Measurements from ENCODE around the gene UBLCP1. TPM values are rescaled to one million over a fixed set of nuclear protein-coding genes. Genes with fewer than 3 reads are reported as not detected.

The UBLCP1 gene, protein sequence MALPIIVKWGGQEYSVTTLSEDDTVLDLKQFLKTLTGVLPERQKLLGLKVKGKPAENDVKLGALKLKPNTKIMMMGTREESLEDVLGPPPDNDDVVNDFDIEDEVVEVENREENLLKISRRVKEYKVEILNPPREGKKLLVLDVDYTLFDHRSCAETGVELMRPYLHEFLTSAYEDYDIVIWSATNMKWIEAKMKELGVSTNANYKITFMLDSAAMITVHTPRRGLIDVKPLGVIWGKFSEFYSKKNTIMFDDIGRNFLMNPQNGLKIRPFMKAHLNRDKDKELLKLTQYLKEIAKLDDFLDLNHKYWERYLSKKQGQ
- polyA plus RNA-seq (2013) = 28.4 TPM

DNA sequence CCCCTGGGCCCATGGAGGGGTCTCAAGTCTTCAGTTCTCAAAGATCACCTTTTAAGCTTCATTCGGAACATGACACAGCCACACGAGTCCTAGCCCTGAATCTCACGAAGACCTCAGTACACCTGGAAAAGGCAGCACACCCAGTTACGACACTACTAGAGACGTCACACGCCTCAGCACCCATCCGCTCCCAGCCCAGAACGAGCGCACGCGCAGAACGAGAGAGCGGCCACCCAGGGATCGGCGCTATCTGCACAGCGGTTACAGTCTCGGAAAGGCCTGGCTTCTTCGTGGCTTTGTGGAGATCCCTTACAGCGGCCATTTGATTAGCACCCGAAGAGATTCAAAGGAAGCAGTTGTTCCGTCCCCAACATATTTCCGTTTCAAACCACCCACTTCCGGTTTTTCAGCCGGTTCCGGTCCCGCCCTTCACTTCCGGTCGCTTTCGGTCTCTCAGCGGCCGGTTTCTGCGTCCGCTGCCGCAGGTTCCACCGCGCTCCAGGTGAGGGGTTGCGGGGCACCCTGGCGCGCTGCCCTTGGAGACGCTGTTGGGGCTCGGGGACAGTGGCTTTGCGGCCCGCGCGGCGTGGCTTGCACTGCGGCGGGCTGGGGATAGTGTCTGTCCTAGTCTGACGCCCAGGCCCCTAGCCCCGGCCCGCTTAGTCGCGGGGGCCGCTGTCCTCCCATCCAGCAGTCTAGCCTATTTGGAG, at the start of gene UBLCP1:
UBLCP1 (plus strand) TSS at position 432 of the 710 bp plus-strand sequence. CDS start 5,626 bp downstream, outside the sequence.
- CTCF ChIA-PET = interaction anchor here (1.5 kb wide), 1 partner anchor 55 kb away, joined by 5 read pairs; no protein-coding TSS in a partner anchor
- peak; percentile 78 to 88 (median 83) for DNase-seq
- Histone ChIP-seq H3K4me3 (ENCODE audit: control insufficient read depth in 1 of 7, extremely low read depth in 1 of 7, insufficient read depth in 4 of 7, low read depth in 2 of 7, low read length in 6 of 7) (peak within 1 kb of the TSS; percentile 61 to 95 (median 91)), H3K27me3 (replicated peaks in 2 of 5; ENCODE audit: control insufficient read depth in 4 of 5, insufficient read depth in 5 of 5, low read length in 4 of 5) (no peaks in the 10 kb centered on the region), H3K9me3 (ENCODE audit: control extremely low read depth in 1 of 5, control insufficient read depth in 4 of 5, insufficient read depth in 2 of 5, low read depth in 1 of 5, low read length in 4 of 5) (peaks cover 0 to 11% (median 5%) of the 10 kb centered on the region in 5 experiments), H3K4me1 (ENCODE audit: control extremely low read depth in 1 of 4, control insufficient read depth in 4 of 4, insufficient read depth in 4 of 4, low read length in 3 of 4) (peaks cover 8 to 23% (median 17%) of the 10 kb centered on the region in 4 experiments), H3K36me3 (ENCODE audit: control insufficient read depth in 4 of 4, insufficient read depth in 4 of 4, low read length in 3 of 4) (peaks cover 0 to 4% (median 0%) of the 10 kb centered on the region in 4 experiments), H3K27ac (ENCODE audit: insufficient read depth in 1 of 2, low read depth in 1 of 2, low read length in 2 of 2, poor library complexity in 1 of 2, severe bottlenecking in 2 of 2) (peak within 1 kb of the TSS in 1 of 2 experiments; percentile 83)
- WGBS (ENCODE audit: insufficient coverage) = under 1% methylated on average over 53 of the region's 54 CpGs
- POLR2A ChIA-PET = no interaction called here

DNA sequence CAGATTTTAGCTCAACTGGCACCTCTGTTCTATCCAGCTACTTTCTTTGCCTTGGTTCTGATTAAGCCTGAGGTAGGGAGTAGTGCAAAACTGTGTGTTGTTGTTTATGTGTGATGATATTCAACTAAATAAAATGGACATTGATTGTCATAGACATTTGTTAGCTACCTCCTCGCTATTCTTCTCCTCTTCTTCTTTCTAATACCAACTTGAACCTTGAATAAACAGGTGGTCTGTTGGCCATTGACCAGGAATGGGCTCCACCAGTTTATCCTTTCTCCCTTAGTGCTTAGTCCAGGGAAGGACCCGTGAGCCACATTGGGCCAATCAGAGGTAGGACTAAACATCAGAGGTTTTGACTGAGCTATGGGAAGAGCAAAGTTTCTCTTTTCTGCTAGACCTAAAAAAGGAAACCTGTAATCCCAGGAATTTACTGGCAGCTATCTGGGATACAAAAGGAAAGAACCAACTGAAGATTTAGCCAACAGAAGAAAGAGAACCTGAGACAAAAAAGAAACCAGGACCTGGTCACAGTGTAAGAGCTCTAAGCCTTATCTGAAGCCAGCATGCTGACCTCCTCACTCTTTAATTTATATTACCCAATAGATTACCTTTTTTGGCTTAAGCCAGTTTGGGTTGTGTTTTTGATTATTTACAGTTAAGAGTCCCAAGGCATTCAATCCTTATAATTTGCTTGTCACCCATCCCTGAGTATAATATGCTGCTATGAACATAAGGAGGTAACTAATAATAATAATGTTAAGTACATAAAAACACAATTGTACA, 48.4 kb upstream of the UBLCP1 start:
- 100% methylated on average over 2 of the region's 2 CpGs for WGBS (ENCODE audit: insufficient coverage)
- Histone ChIP-seq H3K9me3 (ENCODE audit: control extremely low read depth in 1 of 5, control insufficient read depth in 4 of 5, insufficient read depth in 2 of 5, low read depth in 1 of 5, low read length in 4 of 5) (no peaks in the 10 kb centered on the region), H3K4me1 (ENCODE audit: control extremely low read depth in 1 of 4, control insufficient read depth in 4 of 4, insufficient read depth in 4 of 4, low read length in 3 of 4) (peaks cover 12 to 32% (median 17%) of the 10 kb centered on the region in 4 experiments), H3K27me3 (replicated peaks in 2 of 5; ENCODE audit: control insufficient read depth in 4 of 5, insufficient read depth in 5 of 5, low read length in 4 of 5) (no peaks in the 10 kb centered on the region), H3K4me3 (ENCODE audit: control insufficient read depth in 1 of 7, extremely low read depth in 1 of 7, insufficient read depth in 4 of 7, low read depth in 2 of 7, low read length in 6 of 7) (no peak overlapping the region), H3K27ac (ENCODE audit: insufficient read depth in 1 of 2, low read depth in 1 of 2, low read length in 2 of 2, poor library complexity in 1 of 2, severe bottlenecking in 2 of 2) (no peak overlapping the region), H3K36me3 (ENCODE audit: control insufficient read depth in 4 of 4, insufficient read depth in 4 of 4, low read length in 3 of 4) (no peaks in the 10 kb centered on the region)
- POLR2A ChIA-PET = no interaction called here
- DNase-seq = no peak
- CTCF ChIA-PET = interaction anchor here (0.9 to 2.8 kb wide), 3 partner anchors 9 to 58 kb away, joined by 3 to 7 read pairs (median 7); no protein-coding TSS in a partner anchor

DNA sequence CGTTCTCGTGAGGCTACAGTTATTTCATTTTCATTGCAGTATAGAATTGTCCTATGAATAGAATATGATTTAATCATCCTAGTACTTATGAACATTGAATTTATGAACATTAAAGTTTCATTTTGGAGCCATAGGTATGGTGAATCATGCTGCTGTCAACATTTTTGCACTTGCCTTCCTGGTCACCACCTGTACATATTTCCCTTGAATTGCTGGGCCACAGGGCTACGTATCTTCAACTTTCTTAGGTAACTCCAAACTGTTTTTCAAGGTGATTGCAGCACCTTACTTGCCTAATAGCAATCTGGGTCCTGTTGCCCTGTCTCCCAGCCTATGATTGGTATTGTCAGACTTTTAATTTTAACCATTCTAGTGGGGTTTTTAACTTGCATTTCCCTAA, 47.2 kb upstream of the UBLCP1 start:
- CTCF ChIA-PET = interaction anchor here (0.6 to 1.3 kb wide), 3 partner anchors 8 to 38 kb away, joined by 3 to 4 read pairs (median 3); no protein-coding TSS in a partner anchor
- Histone ChIP-seq H3K9me3 (ENCODE audit: control extremely low read depth in 1 of 5, control insufficient read depth in 4 of 5, insufficient read depth in 2 of 5, low read depth in 1 of 5, low read length in 4 of 5) (no peaks in the 10 kb centered on the region), H3K27me3 (replicated peaks in 2 of 5; ENCODE audit: control insufficient read depth in 4 of 5, insufficient read depth in 5 of 5, low read length in 4 of 5) (no peaks in the 10 kb centered on the region), H3K27ac (ENCODE audit: insufficient read depth in 1 of 2, low read depth in 1 of 2, low read length in 2 of 2, poor library complexity in 1 of 2, severe bottlenecking in 2 of 2) (no peak overlapping the region), H3K4me3 (ENCODE audit: control insufficient read depth in 1 of 7, extremely low read depth in 1 of 7, insufficient read depth in 4 of 7, low read depth in 2 of 7, low read length in 6 of 7) (no peak overlapping the region), H3K36me3 (ENCODE audit: control insufficient read depth in 4 of 4, insufficient read depth in 4 of 4, low read length in 3 of 4) (no peaks in the 10 kb centered on the region), H3K4me1 (ENCODE audit: control extremely low read depth in 1 of 4, control insufficient read depth in 4 of 4, insufficient read depth in 4 of 4, low read length in 3 of 4) (peaks cover 5 to 20% (median 8%) of the 10 kb centered on the region in 4 experiments)
- no CpG with 5 or more reads among the region's 3 CpGs for WGBS (ENCODE audit: insufficient coverage)
- no peak for DNase-seq
- POLR2A ChIA-PET = no interaction called here

DNA sequence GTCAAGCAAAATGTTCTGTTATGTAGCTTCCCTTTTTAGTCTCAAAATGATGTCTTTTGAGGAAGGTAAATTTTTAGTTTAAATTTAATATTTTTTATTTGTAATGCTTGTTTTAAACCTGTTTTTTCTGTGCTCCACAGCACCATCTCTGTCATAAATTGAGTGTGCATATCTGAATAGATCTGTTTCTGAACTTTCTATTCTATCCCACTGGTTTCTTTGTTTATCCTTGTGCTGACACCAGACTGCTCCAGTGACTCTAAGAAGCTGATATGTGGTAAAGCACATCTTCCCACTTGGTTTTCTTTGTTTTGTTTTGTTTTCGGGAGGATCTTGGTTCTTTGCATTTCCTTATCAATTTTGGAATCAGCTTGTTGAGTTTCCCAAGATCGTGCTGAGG, 46.6 kb upstream of the UBLCP1 start:
- H3K36me3 ChIP-seq (ENCODE audit: control insufficient read depth in 4 of 4, insufficient read depth in 4 of 4, low read length in 3 of 4) = no peaks in the 10 kb centered on the region
- no peaks in the 10 kb centered on the region for H3K9me3 ChIP-seq (ENCODE audit: control extremely low read depth in 1 of 5, control insufficient read depth in 4 of 5, insufficient read depth in 2 of 5, low read depth in 1 of 5, low read length in 4 of 5)
- DNase-seq = peak in 1 of 3 donors; percentile 18
- H3K27me3 ChIP-seq (replicated peaks in 2 of 5; ENCODE audit: control insufficient read depth in 4 of 5, insufficient read depth in 5 of 5, low read length in 4 of 5) = no peaks in the 10 kb centered on the region
- no peak overlapping the region for H3K4me3 ChIP-seq (ENCODE audit: control insufficient read depth in 1 of 7, extremely low read depth in 1 of 7, insufficient read depth in 4 of 7, low read depth in 2 of 7, low read length in 6 of 7)
- no peak overlapping the region for H3K27ac ChIP-seq (ENCODE audit: insufficient read depth in 1 of 2, low read depth in 1 of 2, low read length in 2 of 2, poor library complexity in 1 of 2, severe bottlenecking in 2 of 2)
- WGBS (ENCODE audit: insufficient coverage) = no CpG with 5 or more reads among the region's 2 CpGs
- POLR2A ChIA-PET = interaction anchor here (0.6 kb wide), 1 partner anchor 9 kb away, joined by 3 read pairs; no protein-coding TSS in a partner anchor
- CTCF ChIA-PET = interaction anchor here (0.6 to 1.3 kb wide), 3 partner anchors 8 to 38 kb away, joined by 3 to 4 read pairs (median 3); no protein-coding TSS in a partner anchor
- peaks cover 4 to 14% (median 6%) of the 10 kb centered on the region in 4 experiments for H3K4me1 ChIP-seq (ENCODE audit: control extremely low read depth in 1 of 4, control insufficient read depth in 4 of 4, insufficient read depth in 4 of 4, low read length in 3 of 4)

DNA sequence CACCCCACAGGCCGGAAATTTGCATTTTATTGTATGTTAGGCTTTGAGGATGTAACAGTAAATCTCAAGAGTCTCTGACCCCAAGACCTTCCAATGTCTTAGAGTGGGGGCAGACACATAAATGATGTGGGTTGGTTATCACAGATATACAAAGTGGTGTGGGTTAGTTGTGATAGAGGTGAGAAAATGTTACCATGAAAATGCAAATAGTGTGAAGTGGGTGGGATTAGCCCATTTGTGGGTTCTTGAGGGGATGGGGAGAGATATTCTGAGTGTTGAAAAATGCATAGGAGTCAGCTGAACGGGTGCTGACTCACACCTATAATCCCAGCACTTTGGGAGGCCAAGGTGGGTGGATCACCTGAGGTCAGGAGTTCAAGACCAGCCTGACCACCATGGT, 45.9 kb upstream of the UBLCP1 start:
- H3K4me1 ChIP-seq (ENCODE audit: control extremely low read depth in 1 of 4, control insufficient read depth in 4 of 4, insufficient read depth in 4 of 4, low read length in 3 of 4) = peaks cover 0 to 6% (median 3%) of the 10 kb centered on the region in 4 experiments
- H3K27me3 ChIP-seq (replicated peaks in 2 of 5; ENCODE audit: control insufficient read depth in 4 of 5, insufficient read depth in 5 of 5, low read length in 4 of 5) = no peaks in the 10 kb centered on the region
- ChIA-PET CTCF (interaction anchor here (1.3 kb wide), 1 partner anchor 9 kb away, joined by 4 read pairs; no protein-coding TSS in a partner anchor), POLR2A (no interaction called here)
- 100% methylated on average over 2 of the region's 2 CpGs for WGBS (ENCODE audit: insufficient coverage)
- H3K36me3 ChIP-seq (ENCODE audit: control insufficient read depth in 4 of 4, insufficient read depth in 4 of 4, low read length in 3 of 4) = no peaks in the 10 kb centered on the region
- no peaks in the 10 kb centered on the region for H3K9me3 ChIP-seq (ENCODE audit: control extremely low read depth in 1 of 5, control insufficient read depth in 4 of 5, insufficient read depth in 2 of 5, low read depth in 1 of 5, low read length in 4 of 5)
- no peak overlapping the region for H3K4me3 ChIP-seq (ENCODE audit: control insufficient read depth in 1 of 7, extremely low read depth in 1 of 7, insufficient read depth in 4 of 7, low read depth in 2 of 7, low read length in 6 of 7)
- no peak for DNase-seq
- no peak overlapping the region for H3K27ac ChIP-seq (ENCODE audit: insufficient read depth in 1 of 2, low read depth in 1 of 2, low read length in 2 of 2, poor library complexity in 1 of 2, severe bottlenecking in 2 of 2)

DNA sequence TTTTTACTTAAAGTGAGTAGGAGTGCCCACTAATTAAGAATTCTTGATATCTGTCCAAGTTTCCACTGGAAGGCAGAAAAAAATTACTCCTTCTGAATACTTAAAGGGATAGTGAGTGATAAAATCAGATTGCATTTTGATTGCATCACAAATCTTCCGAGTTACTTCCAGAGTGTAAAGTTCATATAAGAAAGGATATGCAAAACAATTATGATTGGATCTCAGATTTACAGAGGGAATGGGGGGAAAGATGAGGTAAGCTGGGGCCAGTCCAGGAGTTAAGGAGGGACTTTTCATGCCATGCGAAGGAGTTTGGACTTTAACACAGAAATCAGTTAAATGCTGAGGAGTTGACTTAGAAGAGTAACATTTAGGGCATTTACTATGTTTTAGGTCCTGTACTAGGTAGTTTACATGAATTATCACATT, 44.5 kb upstream of the UBLCP1 start:
- WGBS (ENCODE audit: insufficient coverage) = 100% methylated on average over 1 of the region's 2 CpGs
- CTCF ChIA-PET = no interaction called here
- DNase-seq = no peak
- Histone ChIP-seq H3K27me3 (replicated peaks in 2 of 5; ENCODE audit: control insufficient read depth in 4 of 5, insufficient read depth in 5 of 5, low read length in 4 of 5) (no peaks in the 10 kb centered on the region), H3K4me1 (ENCODE audit: control extremely low read depth in 1 of 4, control insufficient read depth in 4 of 4, insufficient read depth in 4 of 4, low read length in 3 of 4) (peaks cover 0 to 3% (median 0%) of the 10 kb centered on the region in 4 experiments), H3K36me3 (ENCODE audit: control insufficient read depth in 4 of 4, insufficient read depth in 4 of 4, low read length in 3 of 4) (no peaks in the 10 kb centered on the region), H3K27ac (ENCODE audit: insufficient read depth in 1 of 2, low read depth in 1 of 2, low read length in 2 of 2, poor library complexity in 1 of 2, severe bottlenecking in 2 of 2) (no peak overlapping the region), H3K9me3 (ENCODE audit: control extremely low read depth in 1 of 5, control insufficient read depth in 4 of 5, insufficient read depth in 2 of 5, low read depth in 1 of 5, low read length in 4 of 5) (no peaks in the 10 kb centered on the region), H3K4me3 (ENCODE audit: control insufficient read depth in 1 of 7, extremely low read depth in 1 of 7, insufficient read depth in 4 of 7, low read depth in 2 of 7, low read length in 6 of 7) (no peak overlapping the region)
- POLR2A ChIA-PET = interaction anchor here (0.7 kb wide), 1 partner anchor 769 kb away, joined by 3 read pairs; no protein-coding TSS in a partner anchor

All from common myeloid progenitor, CD34-positive (primary cell).